HG02870 (cell line): ENCODE measurements around the gene CRTAP.
"Not testable (repeated sequence)": the region's sequence is repeated elsewhere in the genome, so short reads cannot be mapped to it uniquely, and the experiment has no call there.

ENCODE experiments used
- ATAC-seq: cut with Tn5 transposase; IDR thresholded peaks from one replicate; pipeline ENCODE4 v1.9.1; 2021; ENCODE audit warnings: mild to moderate bottlenecking, moderate library complexity; ENCODE audit not compliant: unreplicated experiment

Gene CRTAP

GRCh38 chr3:33113772-33114621 lies at the start of gene CRTAP:
Gene CRTAP, plus strand, starts transcription at chr3:33114014. Its CDS starts 64 bp downstream, at chr3:33114078.
- ATAC-seq = peak; percentile 71

- ATAC-seq = no peak
Measured at GRCh38 chr3:33064929-33065328, 48.9 kb upstream of the CRTAP start.

DNA sequence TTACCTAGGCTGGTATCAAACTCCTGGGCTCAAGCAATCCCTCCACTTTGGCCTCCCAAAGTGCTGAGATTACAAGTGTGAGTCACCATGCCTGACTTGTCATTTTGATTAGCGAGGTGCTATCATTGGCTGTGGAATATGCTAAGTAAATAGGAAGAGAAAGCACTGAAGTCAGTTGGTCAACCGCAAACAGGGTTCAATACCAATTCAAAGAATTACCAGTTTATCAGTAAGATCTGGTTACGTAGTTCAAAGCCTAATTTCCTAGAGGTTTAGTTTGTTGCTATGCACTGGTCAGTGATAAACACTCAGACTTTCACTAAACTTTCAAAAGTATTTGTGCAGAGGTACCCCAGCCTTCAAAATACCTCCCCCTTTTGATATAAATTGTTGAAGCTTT lies 46.3 kb upstream of the CRTAP start:
- no peak for ATAC-seq

DNA sequence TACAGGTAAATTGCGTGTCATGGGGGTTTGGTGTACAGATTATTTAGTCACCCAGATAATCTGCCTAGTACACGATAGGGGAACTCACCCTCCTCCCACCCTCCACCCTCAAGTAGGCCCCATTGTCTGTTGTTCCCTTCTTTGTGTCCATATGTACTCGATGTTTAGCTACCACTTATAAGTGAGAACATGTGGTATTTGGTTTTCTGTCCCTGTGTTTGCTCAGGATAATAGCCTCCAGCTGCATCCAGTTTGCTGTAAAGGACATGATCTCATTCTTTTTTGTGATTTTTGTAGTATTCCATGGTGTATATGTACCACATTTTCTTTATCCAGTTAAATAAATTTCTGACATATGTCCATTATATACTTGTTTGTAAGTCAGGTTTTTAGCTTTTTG lies 44.0 kb upstream of the CRTAP start:
- ATAC-seq = not testable (repeated sequence)

DNA sequence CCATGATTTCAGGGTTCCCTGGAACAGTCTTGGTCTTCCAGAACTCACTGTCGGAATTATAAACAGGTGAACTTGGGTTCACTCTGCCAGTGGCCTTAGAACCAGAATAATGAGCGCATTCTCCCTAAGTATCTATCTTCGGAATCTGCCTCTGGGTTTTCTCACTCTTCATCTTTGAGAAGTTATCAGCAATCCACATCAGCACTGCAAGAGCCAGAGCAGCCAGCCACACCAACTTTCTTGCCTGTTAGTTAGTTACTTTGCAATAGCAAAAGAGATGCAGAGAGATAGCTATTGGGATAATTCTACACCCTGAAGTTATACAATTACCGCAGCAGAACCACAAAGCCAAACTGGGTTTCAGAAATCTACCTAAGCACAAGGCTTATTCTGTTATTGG lies 42.6 kb upstream of the CRTAP start:
- ATAC-seq = no peak

DNA sequence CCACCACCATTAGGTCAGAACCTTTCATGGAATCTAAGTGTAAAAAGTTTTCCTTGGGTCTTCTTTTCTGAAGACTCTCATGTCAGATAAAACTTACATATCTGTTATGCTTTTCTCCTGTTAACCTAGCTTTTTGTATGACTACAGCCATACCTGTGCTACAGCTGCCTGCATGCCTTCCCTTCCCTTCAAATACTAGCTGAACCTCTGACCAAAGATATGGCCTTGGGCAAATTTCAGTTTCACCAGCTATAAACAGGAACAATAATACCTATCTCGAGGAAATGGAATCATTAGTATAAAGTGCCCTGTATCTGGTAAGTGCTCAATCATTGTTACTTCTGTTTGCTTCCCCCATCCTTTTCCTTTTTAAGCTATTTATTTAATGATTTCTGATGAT lies 41.9 kb upstream of the CRTAP start:
- ATAC-seq = no peak

DNA sequence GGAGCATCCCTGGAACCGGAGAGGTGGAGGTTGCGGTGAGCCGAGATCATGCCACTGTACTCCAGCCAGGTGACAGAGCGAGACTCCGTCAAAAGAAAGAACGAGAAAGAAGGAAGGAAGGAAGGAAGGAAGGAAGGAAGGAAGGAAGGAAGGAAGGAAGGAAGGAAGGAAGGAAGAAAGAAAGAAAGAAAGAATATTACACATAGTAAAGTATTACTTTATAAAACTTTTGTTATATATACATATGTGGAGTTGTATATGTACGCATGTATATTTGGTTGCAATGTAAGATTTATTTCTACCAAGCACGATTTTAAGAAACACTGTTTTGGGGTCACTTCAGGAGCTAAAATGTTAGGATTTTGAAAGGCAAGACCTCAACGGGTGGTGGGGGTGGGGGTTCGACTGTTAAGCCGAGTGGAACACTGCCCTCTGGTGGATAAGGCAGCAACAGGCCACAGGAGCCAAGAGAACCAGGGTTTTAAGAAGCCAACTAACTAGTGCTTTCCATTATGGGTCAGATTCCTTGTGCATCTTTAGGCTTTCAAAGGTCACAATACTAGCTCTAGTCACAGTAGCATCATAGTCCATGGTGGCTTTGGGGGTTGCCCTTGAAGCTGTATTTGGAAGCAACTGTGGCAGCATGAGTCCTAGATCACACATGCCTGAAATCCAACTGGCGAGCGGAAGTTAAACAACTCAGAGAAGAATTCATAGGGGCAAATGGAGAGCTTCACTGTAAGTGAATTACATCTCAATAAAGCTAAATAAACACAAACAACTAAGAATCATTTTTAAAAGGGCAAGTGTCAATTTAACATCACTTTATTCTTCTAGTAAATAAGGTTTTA lies 39.4 kb upstream of the CRTAP start:
- no peak for ATAC-seq

DNA sequence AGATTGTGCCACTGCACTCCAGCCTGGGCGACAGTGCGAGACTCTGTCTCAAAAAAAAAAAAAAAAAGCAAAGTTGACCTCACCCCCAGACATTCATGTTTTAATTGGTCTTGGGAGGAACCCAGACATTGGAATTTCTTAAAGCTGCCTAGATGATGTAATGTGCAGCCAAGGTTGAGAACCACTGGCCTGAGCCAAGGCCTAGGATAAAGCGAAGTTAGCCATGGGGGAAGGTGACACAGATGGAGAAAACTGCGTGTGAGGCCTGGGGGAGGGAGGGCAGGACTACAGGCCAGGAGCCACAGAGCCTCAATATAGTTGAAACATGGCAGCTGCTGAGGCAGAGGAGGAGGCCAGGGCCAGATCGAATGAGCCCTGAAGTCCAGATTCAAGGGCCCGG lies 37.8 kb upstream of the CRTAP start:
- no peak for ATAC-seq

DNA sequence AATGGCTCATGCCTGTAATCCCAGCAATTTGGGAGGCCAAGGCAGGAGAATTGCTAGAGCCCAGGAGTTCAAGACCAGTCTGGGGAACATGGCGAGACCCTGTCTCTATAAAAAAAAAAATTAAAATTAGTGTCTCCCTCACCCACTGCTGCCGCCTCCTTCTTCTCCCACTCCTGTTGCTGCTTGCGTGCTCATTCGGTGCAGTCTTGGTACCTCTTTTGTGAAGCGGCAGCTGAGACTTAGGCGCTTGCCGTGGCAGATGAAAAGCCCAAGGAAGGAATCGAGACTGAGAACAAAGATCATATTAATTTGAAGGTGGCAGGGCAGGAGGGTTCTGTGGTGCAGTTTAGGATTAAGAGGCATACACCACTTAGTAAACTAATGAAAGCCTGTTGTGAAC lies 36.9 kb upstream of the CRTAP start:
- no peak for ATAC-seq

- ATAC-seq = no peak
Measured at GRCh38 chr3:33077976-33078375, 35.8 kb upstream of the CRTAP start.

DNA sequence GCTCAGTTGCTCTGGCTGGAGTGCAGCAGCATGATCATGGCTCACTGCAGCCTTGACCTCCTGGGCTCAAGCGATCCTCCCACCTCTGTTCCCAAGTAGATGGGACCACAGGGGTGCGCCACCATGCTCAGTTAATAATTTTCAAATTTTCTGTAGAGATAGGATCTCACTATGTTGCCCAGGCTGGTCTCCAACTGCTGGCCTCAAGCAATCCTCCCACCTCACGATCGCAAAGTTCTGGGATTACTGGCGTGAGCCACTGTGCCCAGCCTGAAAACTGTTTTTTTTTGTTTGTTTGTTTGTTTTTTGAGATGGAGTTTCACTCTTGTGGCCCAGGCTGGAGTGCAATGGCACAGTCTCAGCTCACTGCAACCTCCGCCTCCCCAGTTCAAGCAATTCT lies 34.0 kb upstream of the CRTAP start:
- not testable (repeated sequence) for ATAC-seq

- no peak for ATAC-seq
Measured at GRCh38 chr3:33081812-33082211, 32.0 kb upstream of the CRTAP start.

GRCh38 chr3:33083958-33084357 lies 29.9 kb upstream of the CRTAP start:
- no peak for ATAC-seq

- ATAC-seq = no peak
Measured at GRCh38 chr3:33088691-33089090, 25.1 kb upstream of the CRTAP start.

- ATAC-seq = peak; percentile 89
Measured at GRCh38 chr3:33089515-33089914, 24.3 kb upstream of the CRTAP start.

- ATAC-seq = no peak
Measured at GRCh38 chr3:33091746-33092145, 22.1 kb upstream of the CRTAP start.

GRCh38 chr3:33092496-33093254 lies 21.1 kb upstream of the CRTAP start:
- no peak for ATAC-seq

GRCh38 chr3:33093847-33094246 lies 20.0 kb upstream of the CRTAP start:
- no peak for ATAC-seq

GRCh38 chr3:33095436-33095835 lies 18.4 kb upstream of the CRTAP start:
- ATAC-seq = no peak

DNA sequence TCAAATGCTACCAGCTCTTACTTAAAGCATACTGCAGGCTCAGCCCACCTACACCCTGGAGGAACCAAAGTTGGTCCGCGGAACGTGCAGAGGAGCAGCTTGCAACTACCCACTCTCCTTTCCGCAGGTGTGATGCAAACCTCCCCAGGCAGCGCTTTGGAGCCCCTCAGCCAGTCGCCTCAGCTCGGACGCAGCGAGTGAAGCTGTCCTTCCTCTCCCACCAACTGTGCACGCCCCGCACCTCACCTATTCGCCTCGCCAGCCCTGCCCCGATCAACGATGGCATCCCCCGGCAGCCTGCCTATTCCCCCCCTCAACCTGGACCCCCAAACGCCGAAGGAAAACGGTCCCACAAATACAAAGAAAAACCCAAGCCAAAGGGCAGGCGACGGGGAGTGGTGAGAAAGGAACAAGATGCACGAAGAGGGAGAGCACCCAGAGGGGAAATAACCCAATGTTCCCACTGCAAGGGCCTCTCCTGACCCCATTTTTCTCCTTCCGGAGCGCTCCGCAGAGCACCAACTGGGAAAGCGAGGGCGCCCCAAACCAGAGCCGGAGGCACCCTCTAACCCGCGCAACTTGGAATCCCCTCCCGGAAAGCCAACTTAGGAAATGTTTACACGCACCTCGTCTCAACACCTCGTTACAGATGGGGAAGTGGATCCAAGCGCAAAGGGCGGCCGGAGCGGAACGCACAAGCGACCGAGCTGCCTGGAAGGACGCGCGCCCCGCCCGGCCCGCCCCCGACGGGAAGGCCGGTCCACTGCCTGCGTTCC lies 17.5 kb upstream of the CRTAP start:
- peak; percentile 49 for ATAC-seq
